Suprapubic skin (tissue), 4 donors: Measurements from ENCODE around the gene COL4A1. TPM values are rescaled to one million over a fixed set of nuclear protein-coding genes. Genes with fewer than 3 reads are reported as not detected.

Experiments used
- DNase-seq, 2 donors: peaks; one replicate each; pipeline ENCODE4 v3.0.0-alpha.2; 2019; ENCODE audit warnings: low spot score in 2 of 2
- H3K27ac ChIP-seq: fragments of 200-600 bp; sonication (generic); one replicate; pipeline ENCODE4 v1.5.1; 2019
- H3K27me3 ChIP-seq: fragments of 200-600 bp; sonication (generic); one replicate; pipeline ENCODE4 v1.5.1; 2019
- H3K36me3 ChIP-seq: fragments of 200-600 bp; sonication (generic); one replicate; pipeline ENCODE4 v1.5.1; 2019
- H3K4me1 ChIP-seq: fragments of 200-600 bp; sonication (generic); one replicate; pipeline ENCODE4 v1.5.1; 2019
- H3K4me3 ChIP-seq: fragments of 200-600 bp; sonication (generic); one replicate; pipeline ENCODE4 v1.5.1; 2019; ENCODE audit warnings: mild to moderate bottlenecking
- H3K9me3 ChIP-seq: fragments of 200-600 bp; sonication (generic); one replicate; pipeline ENCODE4 v1.5.1; 2019
- CTCF ChIP-seq, 2 donors: fragments of 200-600 bp in 1 of 2; fragments of 450-650 bp in 1 of 2; sonication (generic) in 1 of 2; IDR thresholded peaks; one replicate each; pipeline ENCODE4 v1.5.1; 2016 to 2019; ENCODE audit warnings: antibody characterized with exemption in 2 of 2, mild to moderate bottlenecking in 1 of 2, moderate library complexity in 1 of 2
- EP300 ChIP-seq: sonication (generic); formaldehyde crosslinking; IDR thresholded peaks from one replicate; pipeline ENCODE4 v1.6.1; 2017; ENCODE audit warnings: antibody characterized with exemption
- POLR2A ChIP-seq, 2 donors: fragments of 450-650 bp; IDR thresholded peaks; one replicate each; pipeline ENCODE4 v1.6.1; 2017; ENCODE audit warnings: antibody characterized with exemption in 2 of 2, mild to moderate bottlenecking in 2 of 2, moderate library complexity in 2 of 2
- POLR2AphosphoS5 ChIP-seq, 3 donors: sonication (generic); formaldehyde crosslinking; IDR thresholded peaks; one replicate each; pipeline ENCODE4 v1.6.1; 2017; ENCODE audit warnings: antibody characterized with exemption in 3 of 3
- WGBS: methylation state at CpG from one replicate; pipeline ENCODE4 v1.1.5; 2018; 5-methylcytosine and 5-hydroxymethylcytosine counted together
- total RNA-seq, 4 donors: library from RNA; depleted of rRNA; stranded (reverse); fragments of >200 nt; gene quantifications; one replicate each; pipeline ENCODE4 v1.1.0, GENCODE V29; 2016

The COL4A1 gene
- total RNA-seq, 4 donors from 2014 or later: 36.7 to 60.8 (median 43.6) TPM

- no peaks in the 10 kb centered on the region for H3K9me3 ChIP-seq
- WGBS: 77% methylated on average over 7 of the region's 7 CpGs
- no peak overlapping the region for H3K4me3 ChIP-seq
- no peak for DNase-seq
- no peak for TF ChIP-seq CTCF (IDR thresholded peaks at IDR 0.05)
- TF ChIP-seq POLR2A (IDR thresholded peaks at IDR 0.05): no peak
- TF ChIP-seq POLR2AphosphoS5 (IDR thresholded peaks at IDR 0.05): no peak
- no peak for TF ChIP-seq EP300
- H3K27ac ChIP-seq: no peak overlapping the region
- H3K27me3 ChIP-seq: no peaks in the 10 kb centered on the region
- H3K36me3 ChIP-seq: no peaks in the 10 kb centered on the region
- H3K4me1 ChIP-seq: peaks cover 31% of the 10 kb centered on the region
Measured at GRCh38 chr13:110337247-110337646, 30.3 kb upstream of the COL4A1 start.

GRCh38 chr13:110336681-110337080, 29.7 kb upstream of the COL4A1 start:
- no peak for DNase-seq
- no peak for TF ChIP-seq POLR2AphosphoS5 (IDR thresholded peaks at IDR 0.05)
- TF ChIP-seq EP300: no peak
- TF ChIP-seq CTCF (IDR thresholded peaks at IDR 0.05): no peak
- no peak for TF ChIP-seq POLR2A (IDR thresholded peaks at IDR 0.05)
- H3K27me3 ChIP-seq: no peaks in the 10 kb centered on the region
- H3K4me3 ChIP-seq: no peak overlapping the region
- 76% methylated on average over 5 of the region's 5 CpGs for WGBS
- H3K36me3 ChIP-seq: no peaks in the 10 kb centered on the region
- H3K9me3 ChIP-seq: no peaks in the 10 kb centered on the region
- H3K4me1 ChIP-seq: peaks cover 30% of the 10 kb centered on the region
- no peak overlapping the region for H3K27ac ChIP-seq

- H3K4me3 ChIP-seq: no peak overlapping the region
- WGBS: 87% methylated on average over 9 of the region's 9 CpGs
- no peak overlapping the region for H3K27ac ChIP-seq
- no peaks in the 10 kb centered on the region for H3K27me3 ChIP-seq
- H3K9me3 ChIP-seq: no peaks in the 10 kb centered on the region
- DNase-seq: no peak
- no peaks in the 10 kb centered on the region for H3K36me3 ChIP-seq
- H3K4me1 ChIP-seq: peaks cover 25% of the 10 kb centered on the region
- TF ChIP-seq CTCF (IDR thresholded peaks at IDR 0.05): no peak
- TF ChIP-seq EP300: no peak
- no peak for TF ChIP-seq POLR2A (IDR thresholded peaks at IDR 0.05)
- no peak for TF ChIP-seq POLR2AphosphoS5 (IDR thresholded peaks at IDR 0.05)
Measured at GRCh38 chr13:110336108-110336507, 29.2 kb upstream of the COL4A1 start.

GRCh38 chr13:110334841-110335490, 28.0 kb upstream of the COL4A1 start:
- no peaks in the 10 kb centered on the region for H3K36me3 ChIP-seq
- no peaks in the 10 kb centered on the region for H3K27me3 ChIP-seq
- no peak for DNase-seq
- H3K4me1 ChIP-seq: peaks cover 18% of the 10 kb centered on the region
- 86% methylated on average over 11 of the region's 11 CpGs for WGBS
- TF ChIP-seq CTCF (IDR thresholded peaks at IDR 0.05) (no peak), POLR2A (IDR thresholded peaks at IDR 0.05) (no peak), EP300 (no peak), POLR2AphosphoS5 (IDR thresholded peaks at IDR 0.05) (no peak)
- no peak overlapping the region for H3K4me3 ChIP-seq
- H3K9me3 ChIP-seq: no peaks in the 10 kb centered on the region
- no peak overlapping the region for H3K27ac ChIP-seq

GRCh38 chr13:110334256-110334655, 27.3 kb upstream of the COL4A1 start:
- H3K4me3 ChIP-seq: no peak overlapping the region
- H3K4me1 ChIP-seq: peaks cover 12% of the 10 kb centered on the region
- 72% methylated on average over 8 of the region's 8 CpGs for WGBS
- no peak overlapping the region for H3K27ac ChIP-seq
- TF ChIP-seq CTCF (IDR thresholded peaks at IDR 0.05) (no peak), POLR2A (IDR thresholded peaks at IDR 0.05) (no peak), POLR2AphosphoS5 (IDR thresholded peaks at IDR 0.05) (no peak), EP300 (no peak)
- no peaks in the 10 kb centered on the region for H3K9me3 ChIP-seq
- no peak for DNase-seq
- H3K27me3 ChIP-seq: no peaks in the 10 kb centered on the region
- H3K36me3 ChIP-seq: no peaks in the 10 kb centered on the region
